HepG2 (cell line): Measurements from ENCODE around the gene RUVBL2. TPM values are rescaled to one million over a fixed set of nuclear protein-coding genes. Genes with fewer than 3 reads are reported as not detected.

Experiments
- ATAC-seq: fragments of 200-7000 bp; cut with Tn5 transposase; 3 replicates; pipeline ENCODE4 v1.9.1; 2020; ENCODE audit warnings: mild to moderate bottlenecking, moderate library complexity
- BruUV-seq: library from RNA; stranded (reverse); fragments of 400-500 nt; replicated peaks from 2 replicates; lab custom pipeline; 2021; lab: Mats Ljungman, UMichigan
- CTCF ChIA-PET: fragments of 300-600 bp; formaldehyde crosslinking; extraction: SDS; loops from one replicate; lab custom pipeline; 2021; ENCODE audit warnings: low total read pairs, inconsistent platforms, low intra/inter-chr PET ratio; lab: Yijun Ruan, JAX
- POLR2A ChIA-PET: fragments of 350-600 bp; sonication (Branson Sonifier 250); formaldehyde crosslinking; loops from one replicate; lab custom pipeline; 2020; ENCODE audit warnings: antibody characterized with exemption, inconsistent platforms; lab: Yijun Ruan, JAX
- DNase-seq: peaks from one replicate; pipeline ENCODE4 v3.0.0-alpha.2; 2015; ENCODE audit warnings: low spot score
- FAIRE-seq: peaks from 3 replicates; lab custom pipeline; 2011; peaks lifted over from hg19 to GRCh38; lab: Jason Lieb, UNC
- H2AFZ ChIP-seq: one replicate; pipeline ENCODE4 v1.6.1; 2011; ENCODE audit warnings: low read length, inconsistent platforms
- H3K27ac ChIP-seq: fragments of 300-600 bp; 3 replicates; pipeline ENCODE4 v1.8.0; 2011; ENCODE audit warnings: mixed run types, mild to moderate bottlenecking, mixed read lengths, low read length, inconsistent platforms; ENCODE audit not compliant: insufficient read depth; ENCODE audit errors: extremely low read length
- H3K27me3 ChIP-seq, 2 experiments: fragments of 200-600 bp in 1 of 2; 2 replicates in 1 of 2; 3 replicates in 1 of 2; pipeline versions ENCODE4 v1.6.0 to v1.8.0; 2011; ENCODE audit warnings: low read length in 2 of 2, mild to moderate bottlenecking in 2 of 2, moderate library complexity in 2 of 2, inconsistent platforms in 1 of 2; ENCODE audit not compliant: insufficient read depth in 2 of 2, control insufficient read depth in 1 of 2
- H3K36me3 ChIP-seq, 2 experiments: fragments of 200-600 bp in 1 of 2; replicated peaks in 1 of 2; 2 replicates in 1 of 2; 3 replicates in 1 of 2; pipeline versions ENCODE4 v1.5.1 to v1.8.0; 2011; ENCODE audit warnings: low read length in 2 of 2, inconsistent platforms in 1 of 2; ENCODE audit not compliant: insufficient read depth in 2 of 2, control insufficient read depth in 1 of 2
- H3K4me1 ChIP-seq: 2 replicates; pipeline ENCODE4 v1.5.1; 2012; ENCODE audit warnings: low read length, inconsistent platforms; ENCODE audit not compliant: insufficient read depth
- H3K4me2 ChIP-seq: 2 replicates; pipeline ENCODE4 v1.6.0; 2011; ENCODE audit warnings: low read depth, low read length, inconsistent platforms
- H3K4me3 ChIP-seq, 3 experiments: fragments of 200-600 bp in 1 of 3; sonication (generic), shearing (Covaris generic) in 1 of 3; replicated peaks in 1 of 3; 2 replicates each; pipeline ENCODE4 v1.5.1; 2011 to 2016; ENCODE audit warnings: low read length in 3 of 3, inconsistent platforms in 2 of 3, low read depth in 2 of 3, mild to moderate bottlenecking in 2 of 3, control low read depth in 1 of 3, mixed read lengths in 1 of 3; ENCODE audit not compliant: insufficient read depth in 1 of 3
- H3K79me2 ChIP-seq: one replicate; pipeline ENCODE4 v1.6.1; 2011; ENCODE audit warnings: low read length, inconsistent platforms; ENCODE audit not compliant: insufficient read depth
- H3K9ac ChIP-seq: 2 replicates; pipeline ENCODE4 v1.6.0; 2011; ENCODE audit warnings: mild to moderate bottlenecking, low read depth, low read length, inconsistent platforms; ENCODE audit not compliant: insufficient read depth
- H3K9me3 ChIP-seq: 2 replicates; pipeline ENCODE4 v1.5.1; 2012; ENCODE audit warnings: mild to moderate bottlenecking, low read length
- H4K20me1 ChIP-seq: 2 replicates; pipeline ENCODE4 v1.6.0; 2011; ENCODE audit warnings: inconsistent platforms, mild to moderate bottlenecking, low read length, moderate library complexity; ENCODE audit not compliant: insufficient read depth
- CHCHD3 ChIP-seq: sonication (generic); formaldehyde crosslinking; IDR thresholded peaks from 2 replicates; pipeline ENCODE4 v1.8.0; 2022; ENCODE audit warnings: mild to moderate bottlenecking, missing genetic modification reagents, moderate library complexity
- MLLT10 ChIP-seq: sonication (generic); formaldehyde crosslinking; IDR thresholded peaks from 2 replicates; pipeline ENCODE4 v1.4.0; 2020; ENCODE audit warnings: missing genetic modification reagents
- SMAD3 ChIP-seq: sonication (generic); formaldehyde crosslinking; IDR thresholded peaks from 2 replicates; pipeline ENCODE4 v1.4.0; 2020; ENCODE audit warnings: missing genetic modification reagents
- ZBTB14 ChIP-seq: sonication (generic); formaldehyde crosslinking; IDR thresholded peaks from 2 replicates; pipeline ENCODE4 v1.4.0; 2020; ENCODE audit warnings: missing genetic modification reagents
- ZNF773 ChIP-seq: sonication (generic); formaldehyde crosslinking; IDR thresholded peaks from 2 replicates; pipeline ENCODE4 v1.4.0; 2020; ENCODE audit warnings: missing genetic modification reagents, borderline replicate concordance
- ZNF850 ChIP-seq: sonication (generic); formaldehyde crosslinking; conservative IDR thresholded peaks from 2 replicates; pipeline ENCODE4 v1.9.0; 2021; ENCODE audit warnings: mild to moderate bottlenecking, missing genetic modification reagents
- ZNF891 ChIP-seq: sonication (generic); formaldehyde crosslinking; IDR thresholded peaks from 2 replicates; pipeline ENCODE4 v1.5.0; 2020; ENCODE audit warnings: mild to moderate bottlenecking, missing genetic modification reagents
- WGBS: methylation state at CpG from one replicate; pipeline ENCODE4 v1.1.6; 2017; ENCODE audit warnings: low lambda C conversion rate; 5-methylcytosine and 5-hydroxymethylcytosine counted together
- in situ Hi-C: cut with HindIII; loops from 2 replicates; pipeline ENCODE4 v1.10.0; 2017; ENCODE audit warnings: low pct_unique_long_range_greater_than_20kb; ENCODE audit not compliant: extremely low pct_ligation_motif_present
- intact Hi-C: fragments of 100-400 bp; cut with micrococcal nuclease; formaldehyde crosslinking; loops from one replicate; pipeline ENCODE4 v1.10.0; 2022; ENCODE audit not compliant: unreplicated experiment
- polyA plus RNA-seq, 8 experiments: library from polyadenylated mRNA; depleted of rRNA in 3 of 8; stranded (reverse) in 7 of 8; unstranded in 1 of 8; fragments of >200 nt; fragmentation: Illumina TruSeq in 4 of 8; extraction: Trizol in 4 of 8; gene quantifications; 2 replicates each; pipeline versions ENCODE4 v1.2.1 to v1.2.3, GENCODE V29; 2011 to 2016; ENCODE audit warnings: low read depth in 4 of 8, missing spikeins in 1 of 8, mixed read lengths in 1 of 8; ENCODE audit not compliant: insufficient read depth in 1 of 8
- total RNA-seq, 5 experiments: library from RNA; depleted of rRNA; stranded (reverse); fragments of >200 nt; fragmentation: Illumina TruSeq; extraction: Trizol; gene quantifications; 2 replicates each; pipeline ENCODE4 v1.2.3, GENCODE V29; 2016; ENCODE audit warnings: low read depth in 1 of 5
- TF ChIP-seq, protein P1 (sequence below): sonication (generic); formaldehyde crosslinking; conservative IDR thresholded peaks from 2 replicates; pipeline ENCODE4 v1.4.0; 2020; ENCODE audit warnings: mild to moderate bottlenecking, missing genetic modification reagents, moderate library complexity

Gene RUVBL2
- total and polyA plus RNA-seq, 2 of the 13 experiments (the other 11 are each of a cell fraction or from before 2014, with no cell fraction given) = 120 to 122 TPM

GRCh38 chr19:49010453-49010852 lies 16.8 kb downstream of the RUVBL2 start (continued):
- TF ChIP-seq CHCHD3 = no peak
- TF ChIP-seq ZBTB14 (CRISPR knock-in tag) = no peak

- DNase-seq (no peak), ATAC-seq (no peak), FAIRE-seq (no peak)
- H3K36me3 ChIP-seq = peaks cover 18 to 64% of the 10 kb centered on the region in 2 experiments; a peak in 4 of 5 replicates
- no peaks in the 10 kb centered on the region for H3K4me1 ChIP-seq
- no peak overlapping the region for H2AFZ ChIP-seq
- ChIA-PET CTCF (no interaction called here), POLR2A (no interaction called here)
- no peaks in the 10 kb centered on the region for H4K20me1 ChIP-seq
- H3K27me3 ChIP-seq = no peaks in the 10 kb centered on the region
- 88% methylated on average over 14 of the region's 17 CpGs for WGBS
- no peaks in the 10 kb centered on the region for H3K79me2 ChIP-seq
- no peak overlapping the region for H3K27ac ChIP-seq
- TF ChIP-seq, protein P1, sequence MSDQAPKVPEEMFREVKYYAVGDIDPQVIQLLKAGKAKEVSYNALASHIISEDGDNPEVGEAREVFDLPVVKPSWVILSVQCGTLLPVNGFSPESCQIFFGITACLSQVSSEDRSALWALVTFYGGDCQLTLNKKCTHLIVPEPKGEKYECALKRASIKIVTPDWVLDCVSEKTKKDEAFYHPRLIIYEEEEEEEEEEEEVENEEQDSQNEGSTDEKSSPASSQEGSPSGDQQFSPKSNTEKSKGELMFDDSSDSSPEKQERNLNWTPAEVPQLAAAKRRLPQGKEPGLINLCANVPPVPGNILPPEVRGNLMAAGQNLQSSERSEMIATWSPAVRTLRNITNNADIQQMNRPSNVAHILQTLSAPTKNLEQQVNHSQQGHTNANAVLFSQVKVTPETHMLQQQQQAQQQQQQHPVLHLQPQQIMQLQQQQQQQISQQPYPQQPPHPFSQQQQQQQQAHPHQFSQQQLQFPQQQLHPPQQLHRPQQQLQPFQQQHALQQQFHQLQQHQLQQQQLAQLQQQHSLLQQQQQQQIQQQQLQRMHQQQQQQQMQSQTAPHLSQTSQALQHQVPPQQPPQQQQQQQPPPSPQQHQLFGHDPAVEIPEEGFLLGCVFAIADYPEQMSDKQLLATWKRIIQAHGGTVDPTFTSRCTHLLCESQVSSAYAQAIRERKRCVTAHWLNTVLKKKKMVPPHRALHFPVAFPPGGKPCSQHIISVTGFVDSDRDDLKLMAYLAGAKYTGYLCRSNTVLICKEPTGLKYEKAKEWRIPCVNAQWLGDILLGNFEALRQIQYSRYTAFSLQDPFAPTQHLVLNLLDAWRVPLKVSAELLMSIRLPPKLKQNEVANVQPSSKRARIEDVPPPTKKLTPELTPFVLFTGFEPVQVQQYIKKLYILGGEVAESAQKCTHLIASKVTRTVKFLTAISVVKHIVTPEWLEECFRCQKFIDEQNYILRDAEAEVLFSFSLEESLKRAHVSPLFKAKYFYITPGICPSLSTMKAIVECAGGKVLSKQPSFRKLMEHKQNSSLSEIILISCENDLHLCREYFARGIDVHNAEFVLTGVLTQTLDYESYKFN (CRISPR knock-in tag) = no peak
- no peak for TF ChIP-seq SMAD3 (CRISPR knock-in tag)
- no peak for TF ChIP-seq ZNF891 (CRISPR knock-in tag)
- TF ChIP-seq ZNF773 (CRISPR knock-in tag) = no peak
- TF ChIP-seq ZNF850 = no peak
- no peak for TF ChIP-seq MLLT10 (CRISPR knock-in tag)
- H3K4me3 ChIP-seq = no peak overlapping the region
- no TSS peak for BruUV-seq
- intact Hi-C loops (no loop called here), in situ Hi-C loops (no loop called here)
- H3K9me3 ChIP-seq = no peaks in the 10 kb centered on the region
- no peak overlapping the region for H3K4me2 ChIP-seq
- no peak overlapping the region for H3K9ac ChIP-seq
These were observed 17.5 kb downstream of the RUVBL2 start for GRCh38 chr19:49011194-49011593.
